Neural cell (in vitro differentiated cells): ENCODE data around the gene OSBPL7.

Experiments used
- CTCF ChIP-seq: fragments of 450-650 bp; IDR thresholded peaks from 2 replicates; pipeline ENCODE4 v1.5.1; 2014; ENCODE audit warnings: antibody characterized with exemption, mild to moderate bottlenecking, moderate library complexity; ENCODE audit not compliant: poor library complexity, severe bottlenecking
- MXI1 ChIP-seq: fragments of 450-650 bp; conservative IDR thresholded peaks from 2 replicates; pipeline ENCODE4 v1.6.1; 2014; ENCODE audit warnings: antibody characterized with exemption, mild to moderate bottlenecking; ENCODE audit not compliant: poor library complexity, severe bottlenecking

DNA sequence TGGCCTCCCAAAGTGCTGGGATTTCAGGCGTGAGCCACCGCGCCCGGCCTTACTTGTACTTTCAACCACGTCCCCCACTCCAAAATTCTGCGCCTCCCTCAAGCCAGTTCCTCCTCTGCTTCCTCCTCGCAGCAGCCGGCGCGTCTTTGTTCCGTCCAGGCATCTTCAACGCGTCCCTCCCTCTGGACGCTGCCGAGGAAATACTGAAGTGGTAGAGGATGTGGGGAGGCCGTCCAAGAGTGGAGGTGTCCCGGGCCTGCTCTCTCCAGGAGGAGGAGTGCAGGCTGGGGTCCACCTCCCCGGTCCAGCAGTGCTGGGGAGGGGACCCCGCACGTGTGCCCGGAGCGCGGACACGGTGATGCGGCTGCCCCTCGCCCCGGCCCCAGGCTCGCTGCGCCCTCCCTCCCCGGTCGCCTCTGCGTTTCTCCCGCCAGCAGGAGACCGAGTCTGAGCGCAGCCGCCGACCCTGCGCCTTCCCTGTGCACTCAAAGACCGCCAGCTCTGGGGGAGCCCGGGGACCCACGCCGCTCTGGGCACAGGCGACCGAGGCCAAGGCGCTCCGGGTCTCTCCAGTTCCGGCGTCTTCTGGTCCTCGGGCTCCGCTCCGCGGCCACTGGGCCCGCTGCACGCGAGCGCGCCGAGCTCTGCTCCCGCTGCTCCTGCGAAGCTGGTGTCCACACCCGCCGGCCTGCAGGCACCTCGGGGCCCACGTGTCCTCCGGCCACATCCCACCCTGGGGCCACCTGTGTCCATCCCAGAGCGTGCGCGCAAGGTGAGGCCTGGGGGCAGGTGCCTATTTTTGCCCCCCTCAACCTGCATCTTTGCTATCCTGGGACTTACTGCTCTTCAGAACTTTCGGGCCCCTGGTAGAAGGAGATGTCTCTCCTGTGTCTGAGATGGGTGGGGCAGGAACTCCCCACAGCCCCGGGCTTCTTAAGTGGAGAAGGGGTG, 31.7 kb downstream of the OSBPL7 start:
- TF ChIP-seq CTCF: peak; percentile 68
- TF ChIP-seq MXI1: peak; percentile 58
